HG03520 (cell line): ENCODE measurements around the gene PPFIA2.

ENCODE experiments used
- ATAC-seq: cut with Tn5 transposase; IDR thresholded peaks from one replicate; pipeline ENCODE4 v1.9.1; 2021; ENCODE audit warnings: mild to moderate bottlenecking, moderate library complexity; ENCODE audit not compliant: unreplicated experiment

The PPFIA2 gene

GRCh38 chr12:81759190-81760051, at the start of gene PPFIA2:
Gene PPFIA2 (minus strand): TSS chr12:81759350.
- ATAC-seq: no peak

DNA sequence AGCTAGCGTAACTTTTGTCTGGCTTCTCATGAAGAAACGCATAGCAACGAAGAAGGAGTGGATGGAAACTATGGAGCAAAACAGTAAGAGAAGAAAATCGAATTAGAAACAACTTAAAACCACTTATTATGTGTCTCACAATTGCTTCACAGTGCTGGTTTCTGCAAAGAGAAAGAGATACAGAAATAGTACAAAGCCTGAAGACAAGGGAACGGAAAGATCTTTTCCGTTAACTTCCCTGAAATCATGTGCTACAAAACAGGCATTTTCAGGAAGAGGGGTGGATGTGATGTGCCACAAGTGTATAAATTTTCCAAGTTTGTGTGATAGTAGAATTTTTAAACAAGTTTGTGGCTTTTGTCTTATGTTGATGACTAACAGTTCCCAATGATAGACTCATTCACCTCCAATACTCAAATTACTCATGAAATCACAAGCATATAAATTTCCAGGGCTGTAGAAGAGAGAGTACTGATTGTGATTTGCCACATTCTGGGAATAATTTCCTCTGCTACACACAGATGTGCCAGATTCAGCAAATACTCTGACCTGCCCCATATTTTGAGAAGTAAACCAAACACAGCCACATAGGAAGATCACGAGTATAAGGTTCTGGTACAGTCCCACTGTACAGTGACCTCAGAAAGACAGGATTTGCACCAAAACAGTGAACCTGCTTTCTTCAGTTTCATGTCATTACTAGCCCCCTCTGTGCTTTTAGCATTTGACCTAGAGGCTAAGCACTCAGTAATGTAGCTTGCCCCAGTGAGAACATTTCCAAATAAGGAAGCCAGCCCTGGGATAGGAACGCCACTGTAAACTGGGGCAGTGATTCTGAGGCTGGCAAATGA, 41.4 kb upstream of the PPFIA2 start:
- ATAC-seq: no peak

DNA sequence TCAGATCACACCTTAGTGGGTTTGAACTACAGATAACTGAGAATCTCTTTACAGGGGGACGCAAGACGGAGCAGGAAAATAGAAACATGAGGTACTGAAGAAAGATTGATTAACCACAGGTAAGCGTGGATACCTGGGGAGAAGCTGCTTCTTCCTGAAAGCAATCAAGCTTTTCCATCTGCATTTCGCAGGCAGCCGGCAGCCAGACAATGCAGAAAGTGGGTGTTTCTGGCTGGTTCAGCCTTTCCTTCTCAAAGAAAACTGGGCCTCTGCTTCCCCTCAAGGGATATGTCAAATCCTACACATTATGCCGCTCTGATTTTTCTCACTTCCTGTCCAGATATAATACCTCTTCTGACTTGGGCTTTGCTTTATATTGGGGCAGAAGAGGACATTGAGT, 39.1 kb upstream of the PPFIA2 start:
- ATAC-seq: no peak

DNA sequence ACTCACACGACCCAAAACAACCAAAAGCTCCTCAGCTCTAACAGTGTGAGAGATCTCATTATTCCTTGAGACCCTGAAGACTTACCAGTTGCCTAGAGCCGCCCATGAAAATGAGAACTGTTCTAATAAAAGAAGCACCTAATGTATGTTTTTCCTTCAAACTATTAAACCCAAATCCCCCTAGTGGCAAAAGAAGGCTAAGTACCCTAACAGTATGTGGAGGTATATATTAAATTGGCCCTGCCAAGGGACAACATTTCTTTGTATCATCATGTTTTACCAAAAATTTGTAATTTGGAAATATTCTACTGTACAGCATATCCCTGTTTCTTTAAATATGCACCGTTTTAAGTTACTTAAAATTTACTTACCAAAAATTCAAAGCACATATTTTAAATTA, 38.0 kb upstream of the PPFIA2 start:
- ATAC-seq: no peak

GRCh38 chr12:81792666-81793065, 33.5 kb upstream of the PPFIA2 start:
- no peak for ATAC-seq

GRCh38 chr12:81779216-81779615, 20.1 kb upstream of the PPFIA2 start:
- ATAC-seq: no peak

DNA sequence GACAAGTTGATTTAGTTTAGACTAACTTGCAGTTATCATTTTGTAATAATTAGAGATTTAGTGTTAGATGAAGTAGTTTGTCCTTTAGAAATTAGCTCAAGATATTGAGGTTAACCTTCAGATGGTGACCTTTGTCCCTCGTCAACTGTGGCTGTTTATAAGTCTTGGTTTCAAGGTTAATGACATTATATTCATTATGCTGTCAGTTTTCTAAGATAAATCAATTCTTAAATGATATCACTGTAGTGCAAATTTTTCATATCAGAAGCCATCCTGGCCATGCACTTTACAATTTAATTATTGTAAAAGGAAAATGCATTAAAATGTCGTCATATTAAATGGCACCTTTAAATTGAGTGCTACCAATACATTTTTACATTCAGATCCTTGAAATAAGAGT, 19.6 kb upstream of the PPFIA2 start:
- ATAC-seq: no peak

GRCh38 chr12:81758421-81759189, 545 bp downstream of the PPFIA2 start:
- no peak for ATAC-seq

GRCh38 chr12:81757731-81758365, 1.3 kb downstream of the PPFIA2 start:
- ATAC-seq: no peak

DNA sequence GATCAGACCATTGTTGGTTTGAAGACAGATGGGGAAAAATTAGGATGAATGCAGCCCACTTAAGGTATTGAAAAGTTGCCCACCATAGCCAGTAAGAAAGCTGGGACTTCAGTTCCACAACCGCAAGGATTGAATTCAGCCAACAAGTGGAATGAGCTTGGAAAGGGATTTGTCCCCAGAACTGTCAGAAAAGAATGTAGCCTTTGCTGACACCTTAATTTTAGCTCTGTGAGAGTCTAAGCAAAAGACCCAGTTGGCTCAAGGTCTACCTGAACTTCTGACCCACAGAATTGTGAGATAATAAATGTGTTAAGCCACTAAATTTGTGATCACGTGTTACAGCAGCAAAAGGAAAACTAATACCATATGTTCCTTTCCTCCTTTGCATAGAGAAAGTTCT, 29.4 kb downstream of the PPFIA2 start:
- ATAC-seq: no peak

GRCh38 chr12:81727391-81727790, 31.8 kb downstream of the PPFIA2 start:
- no peak for ATAC-seq

DNA sequence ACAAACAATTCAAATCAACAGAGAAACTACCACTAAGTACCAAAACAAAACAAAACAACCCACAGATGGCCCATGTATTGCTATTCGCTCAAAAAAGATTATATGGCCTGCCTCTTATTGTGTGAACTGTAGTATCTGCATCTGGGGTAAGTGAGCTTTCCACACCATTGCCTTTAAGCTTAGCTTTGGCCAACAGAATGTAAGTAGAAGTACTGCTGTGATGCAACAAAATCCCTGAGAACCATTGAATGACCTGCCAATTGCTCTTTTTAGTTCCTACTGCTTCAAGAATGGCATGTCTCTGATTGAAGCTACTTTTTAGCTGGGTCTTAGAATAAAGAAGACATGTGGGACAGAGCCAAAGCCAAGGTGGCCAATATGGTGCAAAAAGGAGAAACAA, 32.5 kb downstream of the PPFIA2 start:
- no peak for ATAC-seq

GRCh38 chr12:81723361-81723760, 35.8 kb downstream of the PPFIA2 start:
- no peak for ATAC-seq

- no peak for ATAC-seq
These were observed 37.1 kb downstream of the PPFIA2 start for GRCh38 chr12:81722004-81722403.

DNA sequence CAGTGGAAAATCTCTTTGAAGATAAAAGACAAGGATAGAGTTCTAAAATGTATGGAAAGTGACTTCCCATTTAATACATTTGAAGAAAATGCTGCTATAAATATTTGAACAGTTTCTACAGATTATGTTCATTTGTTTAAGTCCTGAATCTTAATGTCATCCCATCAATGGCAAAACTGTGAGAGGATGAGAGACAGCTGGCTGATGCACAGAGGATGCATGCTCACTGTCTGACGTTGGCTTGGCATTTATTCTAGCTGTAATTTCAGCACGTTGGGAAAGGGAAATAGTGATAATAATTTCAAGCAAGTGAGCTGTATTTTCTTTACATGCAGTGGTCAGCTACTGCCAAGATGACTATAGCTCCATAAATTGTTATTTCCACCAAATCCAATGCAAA, 40.5 kb downstream of the PPFIA2 start:
- no peak for ATAC-seq

- no peak for ATAC-seq
These were observed 46.6 kb downstream of the PPFIA2 start for GRCh38 chr12:81712536-81712935.

- ATAC-seq: no peak
These were observed 53.6 kb downstream of the PPFIA2 start for GRCh38 chr12:81705586-81705985.

- ATAC-seq: no peak
These were observed 59.6 kb downstream of the PPFIA2 start for GRCh38 chr12:81699551-81699950.

- ATAC-seq: no peak
These were observed 67.1 kb downstream of the PPFIA2 start for GRCh38 chr12:81692008-81692407.

DNA sequence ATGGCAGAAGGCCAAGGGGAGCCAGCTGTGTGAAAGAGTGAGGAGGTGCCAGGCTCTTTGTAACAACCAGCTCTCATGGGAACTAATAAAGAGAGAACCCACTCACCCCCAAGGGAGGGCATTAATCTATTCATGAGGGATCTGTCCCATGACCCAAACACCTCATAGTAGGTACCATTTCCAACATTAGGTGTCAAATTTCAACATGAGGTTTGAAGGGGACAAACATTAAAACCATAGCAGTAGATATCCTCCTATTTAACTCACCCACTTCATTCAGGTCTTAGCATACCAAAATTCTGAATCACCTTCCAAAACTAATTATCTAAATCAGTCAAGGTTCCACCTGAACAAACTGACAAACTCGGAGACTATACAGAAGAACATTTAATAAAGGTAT, 75.3 kb downstream of the PPFIA2 start:
- ATAC-seq: no peak

DNA sequence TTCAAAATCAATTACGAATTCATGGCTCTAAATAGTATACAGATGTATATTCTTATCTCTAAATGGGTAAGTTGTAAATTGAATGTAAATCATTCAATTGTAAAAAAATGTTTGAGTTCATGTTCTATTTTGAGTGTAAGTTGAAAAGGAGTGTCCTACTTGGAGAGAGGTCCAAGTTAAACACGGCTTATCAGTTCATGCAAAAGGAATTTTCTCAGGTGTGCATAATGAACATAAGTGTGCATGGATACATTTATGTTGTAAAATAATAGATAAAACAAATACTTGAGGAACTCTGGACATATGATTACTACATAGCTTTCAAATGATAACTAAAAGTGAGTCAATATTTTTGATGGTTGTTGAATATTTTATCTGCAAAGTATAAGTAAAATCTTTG, 79.5 kb downstream of the PPFIA2 start:
- ATAC-seq: no peak
